Endothelial cell of umbilical vein (primary cell): ENCODE measurements around the gene ARHGAP15. TPM values are rescaled to one million over a fixed set of nuclear protein-coding genes. Genes with fewer than 3 reads are reported as not detected.

Experiments
- BruUV-seq: library from RNA; stranded (reverse); fragments of 400-500 nt; replicated peaks from 2 replicates; lab custom pipeline; 2021; lab: Mats Ljungman, UMichigan
- CTCF ChIA-PET: fragments of 300-600, 350-600 bp; sonication (Branson Sonifier 250); formaldehyde crosslinking; loops from one replicate; lab custom pipeline; 2021; ENCODE audit warnings: antibody characterized with exemption, inconsistent platforms; lab: Charles Lee
- POLR2A ChIA-PET: fragments of 300-600, 350-600 bp; sonication (Branson Sonifier 250); formaldehyde crosslinking; loops from one replicate; lab custom pipeline; 2021; ENCODE audit warnings: antibody characterized with exemption, inconsistent platforms; lab: Charles Lee
- DNase-seq: peaks from one replicate; pipeline ENCODE4 v3.0.0-alpha.2; 2011; ENCODE audit warnings: low read depth, low spot score
- FAIRE-seq: peaks from 2 replicates; lab custom pipeline; 2011; peaks lifted over from hg19 to GRCh38; lab: Jason Lieb, UNC
- H2AFZ ChIP-seq: 2 replicates; pipeline ENCODE4 v1.6.0; 2012; ENCODE audit warnings: low read depth, low read length, control low read depth, inconsistent platforms
- H3K27ac ChIP-seq: 2 replicates; pipeline ENCODE4 v1.5.1; 2011; ENCODE audit warnings: low read depth, mild to moderate bottlenecking, control low read depth, low read length, moderate library complexity; ENCODE audit not compliant: insufficient read depth
- H3K27me3 ChIP-seq, 2 experiments: 2 replicates each; pipeline versions ENCODE4 v1.6.0 to v1.6.1; 2011; ENCODE audit warnings: low read length in 2 of 2, mixed read lengths in 1 of 2; ENCODE audit not compliant: control insufficient read depth in 2 of 2, insufficient read depth in 2 of 2
- H3K36me3 ChIP-seq, 2 experiments: 2 replicates in 1 of 2; 3 replicates in 1 of 2; pipeline ENCODE4 v1.5.1; 2011; ENCODE audit warnings: low read length in 2 of 2, mild to moderate bottlenecking in 1 of 2, moderate library complexity in 1 of 2; ENCODE audit not compliant: control insufficient read depth in 2 of 2, insufficient read depth in 2 of 2; ENCODE audit errors: extremely low read depth in 1 of 2
- H3K4me1 ChIP-seq: 3 replicates; pipeline ENCODE4 v1.5.1; 2011; ENCODE audit warnings: mild to moderate bottlenecking, low read length; ENCODE audit not compliant: control insufficient read depth, insufficient read depth; ENCODE audit errors: extremely low read depth
- H3K4me2 ChIP-seq: 2 replicates; pipeline ENCODE4 v1.6.1; 2011; ENCODE audit warnings: low read length, control low read depth, mixed read lengths; ENCODE audit not compliant: insufficient read depth
- H3K4me3 ChIP-seq, 3 experiments: fragments of 200-600 bp in 1 of 3; sonication (generic), shearing (Covaris generic) in 1 of 3; replicated peaks in 1 of 3; 2 replicates each; pipeline ENCODE4 v1.5.1; 2011 to 2016; ENCODE audit warnings: control low read depth in 3 of 3, low read length in 3 of 3, mild to moderate bottlenecking in 2 of 3, inconsistent platforms in 1 of 3, low read depth in 1 of 3, moderate library complexity in 1 of 3; ENCODE audit not compliant: insufficient read depth in 1 of 3
- H3K79me2 ChIP-seq: 2 replicates; pipeline ENCODE4 v1.6.0; 2012; ENCODE audit warnings: low read length, inconsistent platforms; ENCODE audit not compliant: control insufficient read depth, insufficient read depth
- H3K9ac ChIP-seq: replicated peaks from 2 replicates; pipeline ENCODE3; 2011; ENCODE audit warnings: low read length, control low read depth; ENCODE audit not compliant: insufficient read depth; ENCODE audit errors: extremely low read depth
- H3K9me1 ChIP-seq: replicated peaks from 3 replicates; pipeline ENCODE4 v1.6.0; 2011; ENCODE audit warnings: mild to moderate bottlenecking, low read length; ENCODE audit not compliant: control insufficient read depth, insufficient read depth; ENCODE audit errors: extremely low read depth
- H3K9me3 ChIP-seq: replicated peaks from 2 replicates; pipeline ENCODE4 v1.5.1; 2012; ENCODE audit warnings: low read length, inconsistent platforms; ENCODE audit not compliant: control insufficient read depth, insufficient read depth
- H4K20me1 ChIP-seq: replicated peaks from 2 replicates; pipeline ENCODE3; 2011; ENCODE audit warnings: mild to moderate bottlenecking, low read length; ENCODE audit not compliant: control insufficient read depth, insufficient read depth; ENCODE audit errors: extremely low read depth
- EZH2 ChIP-seq: IDR thresholded peaks from 2 replicates; pipeline ENCODE4 v1.6.1; 2012; ENCODE audit warnings: borderline replicate concordance, low read depth, mild to moderate bottlenecking, moderate library complexity, low read length, inconsistent platforms; ENCODE audit not compliant: severe bottlenecking
- FOS ChIP-seq: IDR thresholded peaks from 2 replicates; pipeline ENCODE4 v1.6.1; 2011; ENCODE audit warnings: mild to moderate bottlenecking, low read length, moderate library complexity, borderline replicate concordance; ENCODE audit not compliant: insufficient read depth
- GATA2 ChIP-seq: IDR thresholded peaks from 2 replicates; pipeline ENCODE4 v1.7.0; 2011; ENCODE audit warnings: low read depth, mild to moderate bottlenecking, moderate library complexity, mixed read lengths, low read length; ENCODE audit not compliant: insufficient read length, insufficient read depth
- JUN ChIP-seq: IDR thresholded peaks from 2 replicates; pipeline ENCODE4 v1.6.1; 2011; ENCODE audit warnings: borderline replicate concordance, low read depth; ENCODE audit not compliant: insufficient read length, insufficient read depth
- MYC ChIP-seq: IDR thresholded peaks from one replicate; pipeline ENCODE4 v1.6.1; 2011; ENCODE audit warnings: mild to moderate bottlenecking, low read depth, low read length
- POLR2A ChIP-seq: IDR thresholded peaks from 2 replicates; pipeline ENCODE4 v1.6.1; 2012; ENCODE audit warnings: low read depth, mild to moderate bottlenecking, control low read depth, low read length
- POLR2AphosphoS5 ChIP-seq: IDR thresholded peaks from 2 replicates; pipeline ENCODE4 v1.6.1; 2012; ENCODE audit warnings: low read depth, mild to moderate bottlenecking, control low read depth, low read length, moderate library complexity; ENCODE audit not compliant: insufficient read depth
- dilution Hi-C: fragments of 300-500 bp; cut with MboI; formaldehyde crosslinking; loops from one replicate; pipeline ENCODE4 v1.15.0; 2019; ENCODE audit warnings: low sequenced_read_pairs; ENCODE audit not compliant: extremely low pct_ligation_motif_present
- intact Hi-C: fragments of 100-400 bp; cut with micrococcal nuclease; formaldehyde crosslinking; loops from one replicate; pipeline ENCODE4 v1.10.0; 2022
- polyA plus RNA-seq, 4 experiments: library from polyadenylated mRNA; depleted of rRNA in 3 of 4; stranded (reverse) in 3 of 4; unstranded in 1 of 4; fragments of >200 nt; gene quantifications; 2 replicates each; pipeline versions ENCODE4 v1.2.1 to v1.2.3, GENCODE V29; 2011 to 2012; ENCODE audit warnings: missing spikeins in 1 of 4
- total RNA-seq: library from RNA; stranded (reverse); gene quantifications from 2 replicates; pipeline ENCODE4 v1.2.3, GENCODE V29; 2021
- TF ChIP-seq, protein P1 (sequence below): IDR thresholded peaks from 2 replicates; pipeline ENCODE4 v1.6.1; 2011; ENCODE audit not compliant: insufficient read depth, insufficient read length
- TF ChIP-seq, protein P2 (sequence below), 2 donors: IDR thresholded peaks; 1 replicate in 1 of 2; 2 replicates in 1 of 2; pipeline ENCODE4 v1.5.1; 2011; ENCODE audit warnings: low read length in 2 of 2, mild to moderate bottlenecking in 2 of 2, moderate library complexity in 2 of 2, control low read depth in 1 of 2, inconsistent platforms in 1 of 2, low read depth in 1 of 2; ENCODE audit not compliant: insufficient read depth in 1 of 2; ENCODE audit errors: extremely low read depth in 1 of 2

ARHGAP15 gene
- total and polyA plus RNA-seq, 2 donors (not counting 3 experiments of a cell fraction or from before 2014, with no cell fraction given) = not detected

- intact Hi-C loops (no loop called here), dilution Hi-C loops (no loop called here)
- H3K9me3 ChIP-seq = no peaks in the 10 kb centered on the region
- no peak overlapping the region for H2AFZ ChIP-seq
- H3K4me2 ChIP-seq = no peak overlapping the region
- FAIRE-seq (no peak), DNase-seq (no peak)
- no peak overlapping the region for H3K27ac ChIP-seq
- H3K36me3 ChIP-seq = no peaks in the 10 kb centered on the region
- CTCF ChIA-PET = interaction anchor here (0.8 to 2.8 kb wide), 2 partner anchors 10 to 58 kb away, joined by 3 to 12 read pairs; no protein-coding TSS in a partner anchor
- H3K9me1 ChIP-seq = no peaks in the 10 kb centered on the region
- H3K79me2 ChIP-seq = no peaks in the 10 kb centered on the region
- peaks cover 1 to 3% of the 10 kb centered on the region in 2 experiments for H3K27me3 ChIP-seq
- TF ChIP-seq GATA2 = no peak
- H3K4me3 ChIP-seq = no peak overlapping the region
- no TSS peak for BruUV-seq
- POLR2A ChIA-PET = no interaction called here
- no peak overlapping the region for H3K9ac ChIP-seq
- no peaks in the 10 kb centered on the region for H4K20me1 ChIP-seq
- no peaks in the 10 kb centered on the region for H3K4me1 ChIP-seq
Observed at GRCh38 chr2:143121079-143121478, 8.1 kb upstream of the ARHGAP15 start.

GRCh38 chr2:143121957-143122356, 7.3 kb upstream of the ARHGAP15 start:
- FAIRE-seq = no peak
- intact Hi-C loops = no loop called here
- no peak overlapping the region for H3K27ac ChIP-seq
- POLR2A ChIA-PET = no interaction called here
- no peaks in the 10 kb centered on the region for H3K4me1 ChIP-seq
- H3K9ac ChIP-seq = no peak overlapping the region
- peaks cover 1 to 3% of the 10 kb centered on the region in 2 experiments for H3K27me3 ChIP-seq
- no peaks in the 10 kb centered on the region for H3K9me3 ChIP-seq
- H3K36me3 ChIP-seq = no peaks in the 10 kb centered on the region
- H4K20me1 ChIP-seq = no peaks in the 10 kb centered on the region
- TF ChIP-seq EZH2 (no peak), JUN (no peak), GATA2 (no peak), MYC (no peak), FOS (no peak), POLR2A (no peak), POLR2AphosphoS5 (no peak)
- TF ChIP-seq, protein P1, sequence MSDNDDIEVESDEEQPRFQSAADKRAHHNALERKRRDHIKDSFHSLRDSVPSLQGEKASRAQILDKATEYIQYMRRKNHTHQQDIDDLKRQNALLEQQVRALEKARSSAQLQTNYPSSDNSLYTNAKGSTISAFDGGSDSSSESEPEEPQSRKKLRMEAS = no peak
- TF ChIP-seq, protein P2, sequence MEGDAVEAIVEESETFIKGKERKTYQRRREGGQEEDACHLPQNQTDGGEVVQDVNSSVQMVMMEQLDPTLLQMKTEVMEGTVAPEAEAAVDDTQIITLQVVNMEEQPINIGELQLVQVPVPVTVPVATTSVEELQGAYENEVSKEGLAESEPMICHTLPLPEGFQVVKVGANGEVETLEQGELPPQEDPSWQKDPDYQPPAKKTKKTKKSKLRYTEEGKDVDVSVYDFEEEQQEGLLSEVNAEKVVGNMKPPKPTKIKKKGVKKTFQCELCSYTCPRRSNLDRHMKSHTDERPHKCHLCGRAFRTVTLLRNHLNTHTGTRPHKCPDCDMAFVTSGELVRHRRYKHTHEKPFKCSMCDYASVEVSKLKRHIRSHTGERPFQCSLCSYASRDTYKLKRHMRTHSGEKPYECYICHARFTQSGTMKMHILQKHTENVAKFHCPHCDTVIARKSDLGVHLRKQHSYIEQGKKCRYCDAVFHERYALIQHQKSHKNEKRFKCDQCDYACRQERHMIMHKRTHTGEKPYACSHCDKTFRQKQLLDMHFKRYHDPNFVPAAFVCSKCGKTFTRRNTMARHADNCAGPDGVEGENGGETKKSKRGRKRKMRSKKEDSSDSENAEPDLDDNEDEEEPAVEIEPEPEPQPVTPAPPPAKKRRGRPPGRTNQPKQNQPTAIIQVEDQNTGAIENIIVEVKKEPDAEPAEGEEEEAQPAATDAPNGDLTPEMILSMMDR (IDR thresholded peaks at IDR 0.05; ENCODE audit: extremely low read depth in 1 of 2, insufficient read depth in 1 of 2, low read depth in 1 of 2, low read length in 2 of 2) = no peak
- no peaks in the 10 kb centered on the region for H3K79me2 ChIP-seq
- H2AFZ ChIP-seq = no peak overlapping the region
- CTCF ChIA-PET = no interaction called here
- DNase-seq = no peak
- dilution Hi-C loops = no loop called here
- BruUV-seq = no TSS peak
- no peak overlapping the region for H3K4me2 ChIP-seq
- H3K4me3 ChIP-seq = no peak overlapping the region
- H3K9me1 ChIP-seq = no peaks in the 10 kb centered on the region
